Heart right ventricle (tissue), 16 donors: ENCODE data around the gene RAD51B. TPM values are rescaled to one million over a fixed set of nuclear protein-coding genes. Genes with fewer than 3 reads are reported as not detected.

ENCODE experiments used
- ATAC-seq, 8 donors: fragments of 200-7000 bp; cut with Tn5 transposase; one replicate each; pipeline ENCODE4 v1.9.1; 2020; ENCODE audit warnings: mild to moderate bottlenecking in 8 of 8, moderate library complexity in 8 of 8, moderate number of reproducible peaks in 1 of 8
- DNase-seq, 2 donors: peaks; one replicate each; pipeline ENCODE4 v3.0.0-alpha.2; 2020
- H3K27ac ChIP-seq, 10 donors: fragments of 200-600 bp; sonication (generic) in 2 of 10; one replicate each; pipeline versions ENCODE4 v1.5.0 to v1.8.0; 2020 to 2022; ENCODE audit warnings: mild to moderate bottlenecking in 3 of 10
- H3K27me3 ChIP-seq, 7 donors: fragments of 200-600 bp; one replicate each; pipeline ENCODE4 v1.8.0; 2021 to 2022; ENCODE audit warnings: mild to moderate bottlenecking in 2 of 7
- H3K36me3 ChIP-seq, 9 donors: fragments of 200-600 bp; sonication (generic) in 1 of 9; one replicate each; pipeline versions ENCODE4 v1.5.0 to v1.8.0; 2020 to 2022; ENCODE audit warnings: mild to moderate bottlenecking in 2 of 9
- H3K4me1 ChIP-seq, 9 donors: fragments of 200-600 bp; sonication (generic) in 1 of 9; one replicate each; pipeline versions ENCODE4 v1.5.0 to v1.8.0; 2020 to 2022; ENCODE audit warnings: mild to moderate bottlenecking in 4 of 9
- H3K4me3 ChIP-seq, 10 donors: fragments of 200-600 bp; sonication (generic) in 2 of 10; one replicate each; pipeline versions ENCODE4 v1.5.0 to v1.8.0; 2020 to 2022; ENCODE audit warnings: mild to moderate bottlenecking in 7 of 10, moderate library complexity in 2 of 10
- H3K9me3 ChIP-seq, 11 donors: fragments of 200-600 bp in 10 of 11; sonication (generic) in 2 of 11; one replicate each; pipeline versions ENCODE4 v1.5.0 to v1.8.0; 2013 to 2022; ENCODE audit warnings: mild to moderate bottlenecking in 2 of 11, control low read depth in 1 of 11, moderate library complexity in 1 of 11
- CTCF ChIP-seq, 9 donors: fragments of 200-600 bp; sonication (generic) in 2 of 9; IDR thresholded peaks; one replicate each; pipeline versions ENCODE4 v1.5.0 to v1.8.0; 2021 to 2022; ENCODE audit warnings: antibody characterized with exemption in 9 of 9, mild to moderate bottlenecking in 5 of 9, moderate library complexity in 1 of 9
- WGBS, 2 donors: extraction: QIAGEN DNeasy Blood & Tissue Kit; methylation state at CpG; one replicate each; pipeline ENCODE4 v1.1.7; 2013; ENCODE audit warnings: inconsistent platforms in 1 of 2; 5-methylcytosine and 5-hydroxymethylcytosine counted together
- intact Hi-C, 10 donors: fragments of 100-400 bp; cut with DNase I; formaldehyde crosslinking; loops; one replicate each; pipeline versions ENCODE4 v1.11.1 to v1.14.2; 2022
- polyA plus RNA-seq, 2 donors: library from polyadenylated mRNA; stranded (reverse); fragments of 200-250 nt; gene quantifications; one replicate each; pipeline ENCODE4 v1.2.3, GENCODE V29; 2013
- total RNA-seq, 10 donors: library from RNA; stranded (reverse); fragmentation: NEBNext Ultra II Directional in 3 of 10; extraction: Animal tissue kit (Norgen Biotek cat#: 25700) in 3 of 10; gene quantifications; one replicate each; pipeline versions ENCODE4 v1.2.1 to v1.2.4, GENCODE V29; 2021 to 2023
- donor health status: Arrhythmogenic right ventricular cardiomyopathy.
- donor health status: ischemic (EF 13 %, LVEDD 7.1; RV severe dilation, severe dysfunction).
- donor health status: healthy with polysubstance abuse.
- donor health status: DM: no; HTN: yes; CAD: no.
- donor health status: DM: no; HTN: no; CAD: no.
- donor health status: ischemic (EF 25% LVEDD 6.9; RV normal size, moderate dysfunction).
- donor health status: ischemic (EF 25% LVEDD 5.7; RV mildly dilated, moderate dysfunction).
- donor health status: healthy.
- donor health status: DM: yes; HTN: yes; CAD: no.
- donor health status: Ischemic cardiomyopathy.
- donor health status: ischemic (EF 35%, LVEDD 5.7; RV mildly dilated, moderate dysfunction).
- donor health status: nonischemic (EF 11% LVEDD 7.7; RV severe dilation, severe dysfunction).
- donor health status: DM: yes; HTN: yes; CAD: no.
- donor health status: PGD.
- donor health status: ischemic (EF 29% LVEDD 5.4; RV normal size, mild dysfunction).
- donor health status: nonischemic (EF 23%, LVEDD 6.1; RV moderate dilation, normal function).

The RAD51B gene
- total and polyA plus RNA-seq, 12 donors: 0.88 to 8.6 (median 3.5) TPM

GRCh38 chr14:68655021-68655831, 835.6 kb downstream of the RAD51B start:
- Histone ChIP-seq H3K4me3 (no peak overlapping the region), H3K9me3 (no peaks in the 10 kb centered on the region), H3K27me3 (no peaks in the 10 kb centered on the region), H3K36me3 (no peaks in the 10 kb centered on the region), H3K27ac (peak overlapping the region in 3 of 10 donors; percentile 10 to 39 (median 15)), H3K4me1 (peaks cover 19 to 63% (median 53%) of the 10 kb centered on the region in 9 donors)
- 61 to 71% methylated on average over 19 of the region's 19 CpGs for WGBS, 2 donors
- TF ChIP-seq CTCF (IDR thresholded peaks at IDR 0.05): no peak
- intact Hi-C loops: no loop called here
- peak in 3 of 8 donors; percentile 3 to 21 (median 4) for ATAC-seq
- no peak for DNase-seq

GRCh38 chr14:68655911-68656316, 836.3 kb downstream of the RAD51B start:
- no peak for DNase-seq
- Histone ChIP-seq H3K9me3 (no peaks in the 10 kb centered on the region), H3K27ac (peak overlapping the region in 2 of 10 donors; percentile 10 to 15), H3K4me1 (peaks cover 19 to 56% (median 46%) of the 10 kb centered on the region in 9 donors), H3K4me3 (no peak overlapping the region), H3K36me3 (no peaks in the 10 kb centered on the region), H3K27me3 (no peaks in the 10 kb centered on the region)
- peak in 4 of 8 donors; percentile 17 to 30 (median 19) for ATAC-seq
- TF ChIP-seq CTCF (IDR thresholded peaks at IDR 0.05): peak in 6 of 9 donors; percentile 20 to 48 (median 34)
- WGBS, 2 donors: 96 to 100% methylated on average over 1 of the region's 1 CpG
- intact Hi-C loops: no loop called here

GRCh38 chr14:68656452-68656851, 836.9 kb downstream of the RAD51B start:
- no peaks in the 10 kb centered on the region for H3K36me3 ChIP-seq
- WGBS, 2 donors: 93 to 99% methylated on average over 8 of the region's 8 CpGs
- ATAC-seq (no peak), DNase-seq (no peak)
- peaks cover 19 to 50% (median 40%) of the 10 kb centered on the region in 9 donors for H3K4me1 ChIP-seq
- no peaks in the 10 kb centered on the region for H3K9me3 ChIP-seq
- H3K4me3 ChIP-seq: no peak overlapping the region
- no peaks in the 10 kb centered on the region for H3K27me3 ChIP-seq
- intact Hi-C loops: no loop called here
- TF ChIP-seq CTCF (IDR thresholded peaks at IDR 0.05): no peak
- no peak overlapping the region for H3K27ac ChIP-seq

GRCh38 chr14:68657300-68658028, 837.9 kb downstream of the RAD51B start:
- Histone ChIP-seq H3K9me3 (no peaks in the 10 kb centered on the region), H3K36me3 (no peaks in the 10 kb centered on the region), H3K4me3 (no peak overlapping the region), H3K27ac (peak overlapping the region in 1 of 10 donors; percentile 29), H3K4me1 (peaks cover 10 to 43% (median 30%) of the 10 kb centered on the region in 9 donors), H3K27me3 (no peaks in the 10 kb centered on the region)
- 98% methylated on average over 4 of the region's 4 CpGs for WGBS, 2 donors
- intact Hi-C loops: no loop called here
- no peak for ATAC-seq
- no peak for DNase-seq
- TF ChIP-seq CTCF (IDR thresholded peaks at IDR 0.05): no peak
